Neural crest cell (in vitro differentiated cells): Measurements from ENCODE around the gene SCMH1. TPM values are rescaled to one million over a fixed set of nuclear protein-coding genes. Genes with fewer than 3 reads are reported as not detected.

ENCODE experiments used
- DNase-seq: peaks from one replicate; pipeline ENCODE4 v3.0.0; 2021; ENCODE audit warnings: low read depth, mixed read lengths, low spot score
- H3K27ac Mint-ChIP-seq: one replicate; pipeline ENCODE4 v1.8.0; 2021; ENCODE audit warnings: mild to moderate bottlenecking, mixed read lengths; ENCODE audit not compliant: unreplicated experiment
- H3K27me3 Mint-ChIP-seq: 2 replicates; pipeline ENCODE4 v1.8.0; 2021; ENCODE audit warnings: low read depth, mild to moderate bottlenecking, mixed read lengths
- H3K36me3 Mint-ChIP-seq: 2 replicates; pipeline ENCODE4 v1.8.0; 2021; ENCODE audit warnings: low read depth, mild to moderate bottlenecking, mixed read lengths
- H3K4me1 Mint-ChIP-seq: 2 replicates; pipeline ENCODE4 v1.8.0; 2021; ENCODE audit warnings: mixed read lengths
- H3K4me3 Mint-ChIP-seq: one replicate; pipeline ENCODE4 v1.8.0; 2021; ENCODE audit warnings: mild to moderate bottlenecking, mixed read lengths
- H3K9me3 Mint-ChIP-seq: 2 replicates; pipeline ENCODE4 v1.8.0; 2021; ENCODE audit warnings: mixed read lengths
- total RNA-seq: library from RNA; stranded (reverse); gene quantifications from 2 replicates; pipeline ENCODE4 v1.2.1, GENCODE V29; 2021
- TF ChIP-seq, protein P1 (sequence below): fragments of 200-600 bp; sonication (generic); conservative IDR thresholded peaks from 2 replicates; pipeline ENCODE4 v1.5.0; 2021; ENCODE audit warnings: antibody characterized with exemption, mild to moderate bottlenecking

SCMH1 gene
- total RNA-seq, 1 donor from 2014 or later, result 50.6 TPM

- no peaks in the 10 kb centered on the region for H3K4me1 Mint-ChIP-seq
- H3K27ac Mint-ChIP-seq, result no peak overlapping the region
- H3K27me3 Mint-ChIP-seq, result peaks cover 8% of the 10 kb centered on the region
- TF ChIP-seq, protein P1, sequence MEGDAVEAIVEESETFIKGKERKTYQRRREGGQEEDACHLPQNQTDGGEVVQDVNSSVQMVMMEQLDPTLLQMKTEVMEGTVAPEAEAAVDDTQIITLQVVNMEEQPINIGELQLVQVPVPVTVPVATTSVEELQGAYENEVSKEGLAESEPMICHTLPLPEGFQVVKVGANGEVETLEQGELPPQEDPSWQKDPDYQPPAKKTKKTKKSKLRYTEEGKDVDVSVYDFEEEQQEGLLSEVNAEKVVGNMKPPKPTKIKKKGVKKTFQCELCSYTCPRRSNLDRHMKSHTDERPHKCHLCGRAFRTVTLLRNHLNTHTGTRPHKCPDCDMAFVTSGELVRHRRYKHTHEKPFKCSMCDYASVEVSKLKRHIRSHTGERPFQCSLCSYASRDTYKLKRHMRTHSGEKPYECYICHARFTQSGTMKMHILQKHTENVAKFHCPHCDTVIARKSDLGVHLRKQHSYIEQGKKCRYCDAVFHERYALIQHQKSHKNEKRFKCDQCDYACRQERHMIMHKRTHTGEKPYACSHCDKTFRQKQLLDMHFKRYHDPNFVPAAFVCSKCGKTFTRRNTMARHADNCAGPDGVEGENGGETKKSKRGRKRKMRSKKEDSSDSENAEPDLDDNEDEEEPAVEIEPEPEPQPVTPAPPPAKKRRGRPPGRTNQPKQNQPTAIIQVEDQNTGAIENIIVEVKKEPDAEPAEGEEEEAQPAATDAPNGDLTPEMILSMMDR, result no peak
- no peak overlapping the region for H3K4me3 Mint-ChIP-seq
- no peak for DNase-seq
- H3K9me3 Mint-ChIP-seq, result no peaks in the 10 kb centered on the region
- H3K36me3 Mint-ChIP-seq, result no peaks in the 10 kb centered on the region
Measured at GRCh38 chr1:41278076-41278475, 36.0 kb upstream of the SCMH1 start.

- H3K27ac Mint-ChIP-seq, result no peak overlapping the region
- H3K9me3 Mint-ChIP-seq, result no peaks in the 10 kb centered on the region
- H3K4me1 Mint-ChIP-seq, result peaks cover 3% of the 10 kb centered on the region
- peaks cover 3% of the 10 kb centered on the region for H3K27me3 Mint-ChIP-seq
- H3K4me3 Mint-ChIP-seq, result no peak overlapping the region
- no peaks in the 10 kb centered on the region for H3K36me3 Mint-ChIP-seq
- TF ChIP-seq, protein P1, result no peak
- no peak for DNase-seq
Measured at GRCh38 chr1:41277371-41277975, 35.4 kb upstream of the SCMH1 start.

DNA sequence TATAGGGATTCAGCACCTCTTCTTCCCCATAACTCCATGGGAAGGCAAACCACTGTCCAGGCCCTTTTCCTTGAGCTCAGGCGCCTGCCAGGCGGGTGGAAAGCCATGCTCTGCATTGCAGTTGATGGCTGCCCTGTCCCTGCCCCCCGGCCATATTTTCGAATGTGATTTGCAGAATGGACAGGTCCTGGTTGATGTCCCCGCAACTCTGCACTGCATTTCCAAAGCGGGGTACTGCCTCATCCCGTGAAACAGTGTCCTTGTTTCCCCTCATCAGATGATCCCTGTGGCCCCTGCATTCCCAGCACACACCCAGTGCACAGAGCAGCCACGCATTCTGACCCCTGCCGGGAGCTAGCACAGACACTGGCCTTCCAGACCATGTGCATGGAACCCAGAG is 33.7 kb upstream of the SCMH1 start:
- H3K36me3 Mint-ChIP-seq, result no peaks in the 10 kb centered on the region
- no peak overlapping the region for H3K27ac Mint-ChIP-seq
- no peak overlapping the region for H3K4me3 Mint-ChIP-seq
- TF ChIP-seq, protein P1, result no peak
- peaks cover 8% of the 10 kb centered on the region for H3K4me1 Mint-ChIP-seq
- no peaks in the 10 kb centered on the region for H3K27me3 Mint-ChIP-seq
- H3K9me3 Mint-ChIP-seq, result no peaks in the 10 kb centered on the region
- no peak for DNase-seq

- TF ChIP-seq, protein P1, result no peak
- Mint-ChIP-seq H3K9me3 (no peaks in the 10 kb centered on the region), H3K36me3 (no peaks in the 10 kb centered on the region), H3K27ac (no peak overlapping the region), H3K4me3 (no peak overlapping the region), H3K27me3 (no peaks in the 10 kb centered on the region), H3K4me1 (peaks cover 8% of the 10 kb centered on the region)
- DNase-seq, result no peak
Measured at GRCh38 chr1:41274752-41275545, 32.8 kb upstream of the SCMH1 start.

- TF ChIP-seq, protein P1, result no peak
- Mint-ChIP-seq H3K4me1 (peaks cover 8% of the 10 kb centered on the region), H3K27ac (no peak overlapping the region), H3K27me3 (no peaks in the 10 kb centered on the region), H3K4me3 (no peak overlapping the region), H3K36me3 (no peaks in the 10 kb centered on the region), H3K9me3 (no peaks in the 10 kb centered on the region)
- no peak for DNase-seq
Measured at GRCh38 chr1:41272601-41273000, 30.5 kb upstream of the SCMH1 start.
